DOHH2 (cell line): Measurements from ENCODE around the gene PPM1M.

ENCODE experiments used
- CTCF ChIP-seq: fragments of 200-600 bp; sonication (generic); IDR thresholded peaks from one replicate; pipeline ENCODE4 v1.5.1; 2014; ENCODE audit warnings: antibody characterized with exemption, mild to moderate bottlenecking, low read depth, low read length; ENCODE audit not compliant: poor library complexity, severe bottlenecking
- EZH2phosphoT487 ChIP-seq: fragments of 200-600 bp; sonication (generic); IDR thresholded peaks from 2 replicates; pipeline ENCODE4 v1.6.1; 2017; ENCODE audit warnings: borderline replicate concordance, mild to moderate bottlenecking, antibody characterized with exemption, low read length, moderate library complexity, mixed read lengths

GRCh38 chr3:52243791-52244628 is 1.5 kb upstream of the PPM1M start:
- TF ChIP-seq CTCF (no peak), EZH2phosphoT487 (no peak)
